Measurements from ENCODE around the gene SDHA. TPM values are rescaled to one million over a fixed set of nuclear protein-coding genes. Genes with fewer than 3 reads are reported as not detected.

SDHA gene
- total and polyA plus RNA-seq, 2 of the 13 experiments (the other 11 are each of a cell fraction or from before 2014, with no cell fraction given): 185 to 240 TPM

DNA sequence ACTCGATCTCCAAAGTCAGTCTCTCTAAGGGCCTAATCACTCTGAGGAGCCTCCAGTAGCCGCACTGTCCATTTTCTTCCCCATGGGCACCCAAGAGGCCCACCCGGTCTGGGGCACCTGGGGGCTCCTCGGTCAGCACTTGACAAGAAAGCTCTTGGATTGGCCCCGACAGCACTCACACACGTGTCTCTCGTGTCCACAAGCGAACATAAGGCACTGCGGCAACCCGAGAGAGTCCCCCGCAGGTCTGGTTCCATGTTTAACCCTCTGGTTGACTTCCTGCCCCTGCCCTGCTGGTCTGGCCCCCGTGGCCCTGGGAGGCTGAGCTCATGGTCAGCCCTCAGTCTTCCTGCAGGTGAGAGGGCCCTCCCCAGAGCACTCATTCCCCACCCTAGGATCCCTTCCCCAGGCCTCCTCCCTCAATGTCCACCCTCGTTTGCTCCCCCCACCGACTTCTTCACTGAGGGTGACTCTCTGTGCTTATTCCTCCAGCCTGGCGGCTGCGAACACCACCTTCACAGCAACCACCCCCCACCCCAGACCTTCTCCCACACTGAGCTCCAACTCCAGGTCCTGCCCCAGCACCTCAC, 43.1 kb upstream of the SDHA start:
- H3K79me2 ChIP-seq (ENCODE audit: insufficient read depth, low read length): no peaks in the 10 kb centered on the region
- 47% methylated on average over 14 of the region's 16 CpGs for WGBS (ENCODE audit: low lambda C conversion rate)
- FAIRE-seq (no peak), ATAC-seq (no peak), DNase-seq (ENCODE audit: low spot score) (no peak)
- POLR2A ChIA-PET: no interaction called here
- H3K9ac ChIP-seq (ENCODE audit: insufficient read depth, low read depth, low read length): no peak overlapping the region
- no peaks in the 10 kb centered on the region for H4K20me1 ChIP-seq (ENCODE audit: insufficient read depth, low read length)
- BruUV-seq (replicated peaks): no TSS peak
- in situ Hi-C loops (cut with HindIII; ENCODE audit: extremely low pct_ligation_motif_present, low pct_unique_long_range_greater_than_20kb): no loop called here
- CTCF ChIA-PET (ENCODE audit: low intra/inter-chr PET ratio, low total read pairs): no interaction called here
- peaks cover 3 to 60% of the 10 kb centered on the region in 2 experiments for H3K27me3 ChIP-seq (ENCODE audit: control insufficient read depth in 1 of 2, insufficient read depth in 2 of 2, low read length in 2 of 2)
- no peak overlapping the region for H3K4me3 ChIP-seq (replicated peaks in 1 of 3; ENCODE audit: insufficient read depth in 1 of 3, low read depth in 2 of 3, low read length in 3 of 3)
- H3K27ac ChIP-seq (ENCODE audit: extremely low read length, insufficient read depth, low read length): no peak overlapping the region
- H3K9me3 ChIP-seq (ENCODE audit: low read length): no peaks in the 10 kb centered on the region
- H3K36me3 ChIP-seq (replicated peaks in 1 of 2; ENCODE audit: control insufficient read depth in 1 of 2, insufficient read depth in 2 of 2, low read length in 2 of 2): no peaks in the 10 kb centered on the region
- no peak overlapping the region for H3K4me2 ChIP-seq (ENCODE audit: low read depth, low read length)
- H3K4me1 ChIP-seq (ENCODE audit: insufficient read depth, low read length): no peaks in the 10 kb centered on the region
- intact Hi-C loops (cut with micrococcal nuclease; ENCODE audit: unreplicated experiment): no loop called here
- H2AFZ ChIP-seq (ENCODE audit: low read length): no peak overlapping the region
- TF ChIP-seq NCOA2 (CRISPR knock-in tag; IDR thresholded peaks at IDR 0.05): no peak
- TF ChIP-seq ZEB1 (IDR thresholded peaks at IDR 0.05; ENCODE audit: insufficient replicate concordance, low read depth): no peak
- no peak for TF ChIP-seq RFXANK (CRISPR knock-in tag; IDR thresholded peaks at IDR 0.05)
- no peak for TF ChIP-seq TAF15 (IDR thresholded peaks at IDR 0.05; ENCODE audit: low read depth, low read length, poor library complexity, severe bottlenecking)
- no peak for TF ChIP-seq KDM2A (CRISPR knock-in tag; IDR thresholded peaks at IDR 0.05; ENCODE audit: borderline replicate concordance, low read depth)
- TF ChIP-seq GABPB1 (CRISPR knock-in tag; IDR thresholded peaks at IDR 0.05): no peak
- TF ChIP-seq, protein P1, sequence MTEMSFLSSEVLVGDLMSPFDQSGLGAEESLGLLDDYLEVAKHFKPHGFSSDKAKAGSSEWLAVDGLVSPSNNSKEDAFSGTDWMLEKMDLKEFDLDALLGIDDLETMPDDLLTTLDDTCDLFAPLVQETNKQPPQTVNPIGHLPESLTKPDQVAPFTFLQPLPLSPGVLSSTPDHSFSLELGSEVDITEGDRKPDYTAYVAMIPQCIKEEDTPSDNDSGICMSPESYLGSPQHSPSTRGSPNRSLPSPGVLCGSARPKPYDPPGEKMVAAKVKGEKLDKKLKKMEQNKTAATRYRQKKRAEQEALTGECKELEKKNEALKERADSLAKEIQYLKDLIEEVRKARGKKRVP (CRISPR knock-in tag; IDR thresholded peaks at IDR 0.05): no peak
- TF ChIP-seq HNRNPUL1 (IDR thresholded peaks at IDR 0.05; ENCODE audit: low read depth, low read length): no peak
- no peak for TF ChIP-seq ZNF260 (CRISPR knock-in tag; IDR thresholded peaks at IDR 0.05; ENCODE audit: borderline replicate concordance, low read depth)
- TF ChIP-seq, protein P2, sequence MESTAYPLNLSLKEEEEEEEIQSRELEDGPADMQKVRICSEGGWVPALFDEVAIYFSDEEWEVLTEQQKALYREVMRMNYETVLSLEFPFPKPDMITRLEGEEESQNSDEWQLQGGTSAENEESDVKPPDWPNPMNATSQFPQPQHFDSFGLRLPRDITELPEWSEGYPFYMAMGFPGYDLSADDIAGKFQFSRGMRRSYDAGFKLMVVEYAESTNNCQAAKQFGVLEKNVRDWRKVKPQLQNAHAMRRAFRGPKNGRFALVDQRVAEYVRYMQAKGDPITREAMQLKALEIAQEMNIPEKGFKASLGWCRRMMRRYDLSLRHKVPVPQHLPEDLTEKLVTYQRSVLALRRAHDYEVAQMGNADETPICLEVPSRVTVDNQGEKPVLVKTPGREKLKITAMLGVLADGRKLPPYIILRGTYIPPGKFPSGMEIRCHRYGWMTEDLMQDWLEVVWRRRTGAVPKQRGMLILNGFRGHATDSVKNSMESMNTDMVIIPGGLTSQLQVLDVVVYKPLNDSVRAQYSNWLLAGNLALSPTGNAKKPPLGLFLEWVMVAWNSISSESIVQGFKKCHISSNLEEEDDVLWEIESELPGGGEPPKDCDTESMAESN (CRISPR knock-in tag; conservative IDR thresholded peaks at IDR 0.05): no peak
- no peak for TF ChIP-seq SNRNP70 (IDR thresholded peaks at IDR 0.05; ENCODE audit: low read depth, low read length)
- TF ChIP-seq FIP1L1 (IDR thresholded peaks at IDR 0.05; ENCODE audit: borderline replicate concordance, insufficient read depth, low read depth, low read length): no peak
- TF ChIP-seq PPARG (CRISPR knock-in tag; conservative IDR thresholded peaks at IDR 0.05): no peak
- no peak for TF ChIP-seq FOXK1 (CRISPR knock-in tag; IDR thresholded peaks at IDR 0.05; ENCODE audit: borderline replicate concordance, low read depth)
- TF ChIP-seq NR2F2 (IDR thresholded peaks at IDR 0.05; ENCODE audit: borderline replicate concordance, low read depth): no peak
- TF ChIP-seq, protein P3, sequence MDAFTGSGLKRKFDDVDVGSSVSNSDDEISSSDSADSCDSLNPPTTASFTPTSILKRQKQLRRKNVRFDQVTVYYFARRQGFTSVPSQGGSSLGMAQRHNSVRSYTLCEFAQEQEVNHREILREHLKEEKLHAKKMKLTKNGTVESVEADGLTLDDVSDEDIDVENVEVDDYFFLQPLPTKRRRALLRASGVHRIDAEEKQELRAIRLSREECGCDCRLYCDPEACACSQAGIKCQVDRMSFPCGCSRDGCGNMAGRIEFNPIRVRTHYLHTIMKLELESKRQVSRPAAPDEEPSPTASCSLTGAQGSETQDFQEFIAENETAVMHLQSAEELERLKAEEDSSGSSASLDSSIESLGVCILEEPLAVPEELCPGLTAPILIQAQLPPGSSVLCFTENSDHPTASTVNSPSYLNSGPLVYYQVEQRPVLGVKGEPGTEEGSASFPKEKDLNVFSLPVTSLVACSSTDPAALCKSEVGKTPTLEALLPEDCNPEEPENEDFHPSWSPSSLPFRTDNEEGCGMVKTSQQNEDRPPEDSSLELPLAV (CRISPR knock-in tag; conservative IDR thresholded peaks at IDR 0.05; ENCODE audit: low read depth): no peak
